Endodermal cell (in vitro differentiated cells): ENCODE measurements around the gene NTN3. TPM values are rescaled to one million over a fixed set of nuclear protein-coding genes. Genes with fewer than 3 reads are reported as not detected.

Experiments used
- DNase-seq: peaks from one replicate; pipeline ENCODE4 v3.0.0-alpha.2; 2017
- H3K27ac ChIP-seq: 2 replicates; pipeline ENCODE4 v1.5.1; 2013; ENCODE audit warnings: mild to moderate bottlenecking, low read depth, low read length, moderate library complexity
- H3K27me3 ChIP-seq: 2 replicates; pipeline ENCODE4 v1.6.1; 2013; ENCODE audit warnings: mild to moderate bottlenecking, low read length, moderate library complexity; ENCODE audit not compliant: insufficient read depth, control insufficient read depth, poor library complexity, severe bottlenecking
- H3K36me3 ChIP-seq: 2 replicates; pipeline ENCODE4 v1.7.0; 2013; ENCODE audit warnings: mild to moderate bottlenecking, low read length, moderate library complexity; ENCODE audit not compliant: control insufficient read depth, insufficient read depth
- H3K4me1 ChIP-seq: one replicate; pipeline ENCODE4 v1.7.0; 2013; ENCODE audit warnings: low read length; ENCODE audit not compliant: control insufficient read depth, insufficient read depth
- H3K4me3 ChIP-seq: 2 replicates; pipeline ENCODE4 v1.5.1; 2013; ENCODE audit warnings: mild to moderate bottlenecking, low read length, moderate library complexity
- H3K9ac ChIP-seq: 2 replicates; pipeline ENCODE4 v1.6.1; 2013; ENCODE audit warnings: mild to moderate bottlenecking, low read length, moderate library complexity; ENCODE audit not compliant: poor library complexity, severe bottlenecking; ENCODE audit errors: extremely low read depth
- H3K9me3 ChIP-seq: 2 replicates; pipeline ENCODE4 v1.6.1; 2013; ENCODE audit warnings: mild to moderate bottlenecking, low read length, moderate library complexity; ENCODE audit not compliant: control insufficient read depth
- H3K27ac Mint-ChIP-seq: 2 replicates; pipeline ENCODE4 v1.8.0; 2020; ENCODE audit warnings: mixed read lengths
- H3K27me3 Mint-ChIP-seq: 2 replicates; pipeline ENCODE4 v1.8.0; 2021; ENCODE audit warnings: mild to moderate bottlenecking, mixed read lengths; ENCODE audit not compliant: insufficient read depth
- H3K36me3 Mint-ChIP-seq: 2 replicates; pipeline ENCODE4 v1.8.0; 2020; ENCODE audit warnings: low read depth, mixed read lengths
- H3K4me1 Mint-ChIP-seq: 2 replicates; pipeline ENCODE4 v1.8.0; 2020; ENCODE audit warnings: mixed read lengths
- H3K4me3 Mint-ChIP-seq: 2 replicates; pipeline ENCODE4 v1.8.0; 2020; ENCODE audit warnings: mild to moderate bottlenecking, moderate library complexity, mixed read lengths
- H3K9me3 Mint-ChIP-seq: 2 replicates; pipeline ENCODE4 v1.8.0; 2020; ENCODE audit warnings: mild to moderate bottlenecking, mixed read lengths
- WGBS, 2 experiments: methylation state at CpG; one replicate each; pipeline versions ENCODE4 v1.1.5 to v1.1.7; 2013; ENCODE audit warnings: missing lambda C conversion rate in 2 of 2, mixed read lengths in 1 of 2; ENCODE audit not compliant: insufficient coverage in 1 of 2, insufficient read length in 1 of 2; 5-methylcytosine and 5-hydroxymethylcytosine counted together
- total RNA-seq, 2 donors: library from RNA; stranded (reverse); fragmentation: NEBNext Ultra II Directional in 1 of 2; extraction: Animal tissue kit (Norgen Biotek cat#: 25700) in 1 of 2; gene quantifications; 2 replicates in 1 of 2; 3 replicates in 1 of 2; pipeline ENCODE4 v1.2.1, GENCODE V29; 2021
- TF ChIP-seq, protein P1 (sequence below): fragments of 200-600 bp; sonication (generic); conservative IDR thresholded peaks from 2 replicates; pipeline ENCODE4 v1.5.0; 2021; ENCODE audit warnings: antibody characterized with exemption, mild to moderate bottlenecking

The NTN3 gene
- total RNA-seq, 2 donors from 2014 or later = 0.48 to 0.62 TPM

DNA sequence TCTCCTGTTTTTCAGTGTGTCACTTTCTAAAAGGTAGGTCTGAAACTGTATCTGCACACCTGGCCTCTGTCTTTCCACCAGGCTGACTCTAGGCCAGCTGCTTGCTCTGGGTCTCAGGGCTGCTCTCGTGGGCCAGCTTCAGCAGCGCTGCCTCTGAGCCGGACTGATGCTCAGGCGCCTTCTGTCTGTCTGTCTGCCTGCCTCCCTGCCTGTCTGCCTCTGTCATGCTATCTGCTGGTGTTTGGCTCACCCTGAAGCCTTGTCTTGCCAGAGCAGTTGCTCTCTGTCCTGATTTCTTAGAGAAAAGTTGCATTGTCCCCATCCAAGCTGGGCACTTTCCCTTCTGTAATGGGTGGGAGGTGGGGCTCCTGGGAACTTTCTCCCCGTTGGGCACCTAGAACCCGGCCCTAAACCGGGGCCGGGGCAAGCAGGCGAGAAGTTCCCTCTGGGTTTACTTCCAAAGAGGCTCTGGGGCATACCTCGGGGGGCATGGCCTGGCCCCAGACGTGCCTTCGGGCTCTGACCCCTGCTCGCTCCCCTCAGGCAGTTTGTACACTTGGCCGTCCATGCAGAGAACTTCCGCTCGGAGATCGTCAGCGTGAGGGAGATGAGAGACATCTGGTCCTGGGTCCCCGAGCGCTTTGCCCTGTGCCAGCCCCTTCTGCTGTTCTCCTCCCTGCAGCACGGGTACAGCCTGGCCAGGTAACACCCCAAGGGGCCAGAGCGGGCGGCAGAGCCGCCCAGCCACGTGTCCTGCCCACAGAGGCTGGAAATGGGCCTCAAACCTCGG, 26.8 kb downstream of the NTN3 start:
- Mint-ChIP-seq H3K9me3 (no peaks in the 10 kb centered on the region), H3K4me3 (no peak overlapping the region), H3K36me3 (peaks cover 7% of the 10 kb centered on the region), H3K27me3 (no peaks in the 10 kb centered on the region), H3K4me1 (no peaks in the 10 kb centered on the region), H3K27ac (no peak overlapping the region)
- no peak for DNase-seq
- Histone ChIP-seq H3K27ac (no peak overlapping the region), H3K36me3 (peaks cover 3% of the 10 kb centered on the region), H3K4me3 (no peak overlapping the region), H3K9ac (no peak overlapping the region), H3K27me3 (no peaks in the 10 kb centered on the region), H3K9me3 (no peaks in the 10 kb centered on the region), H3K4me1 (no peaks in the 10 kb centered on the region)
- WGBS, 2 experiments = 94% methylated on average over 20 to 26 of the region's 26 CpGs
- TF ChIP-seq, protein P1, sequence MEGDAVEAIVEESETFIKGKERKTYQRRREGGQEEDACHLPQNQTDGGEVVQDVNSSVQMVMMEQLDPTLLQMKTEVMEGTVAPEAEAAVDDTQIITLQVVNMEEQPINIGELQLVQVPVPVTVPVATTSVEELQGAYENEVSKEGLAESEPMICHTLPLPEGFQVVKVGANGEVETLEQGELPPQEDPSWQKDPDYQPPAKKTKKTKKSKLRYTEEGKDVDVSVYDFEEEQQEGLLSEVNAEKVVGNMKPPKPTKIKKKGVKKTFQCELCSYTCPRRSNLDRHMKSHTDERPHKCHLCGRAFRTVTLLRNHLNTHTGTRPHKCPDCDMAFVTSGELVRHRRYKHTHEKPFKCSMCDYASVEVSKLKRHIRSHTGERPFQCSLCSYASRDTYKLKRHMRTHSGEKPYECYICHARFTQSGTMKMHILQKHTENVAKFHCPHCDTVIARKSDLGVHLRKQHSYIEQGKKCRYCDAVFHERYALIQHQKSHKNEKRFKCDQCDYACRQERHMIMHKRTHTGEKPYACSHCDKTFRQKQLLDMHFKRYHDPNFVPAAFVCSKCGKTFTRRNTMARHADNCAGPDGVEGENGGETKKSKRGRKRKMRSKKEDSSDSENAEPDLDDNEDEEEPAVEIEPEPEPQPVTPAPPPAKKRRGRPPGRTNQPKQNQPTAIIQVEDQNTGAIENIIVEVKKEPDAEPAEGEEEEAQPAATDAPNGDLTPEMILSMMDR = no peak

DNA sequence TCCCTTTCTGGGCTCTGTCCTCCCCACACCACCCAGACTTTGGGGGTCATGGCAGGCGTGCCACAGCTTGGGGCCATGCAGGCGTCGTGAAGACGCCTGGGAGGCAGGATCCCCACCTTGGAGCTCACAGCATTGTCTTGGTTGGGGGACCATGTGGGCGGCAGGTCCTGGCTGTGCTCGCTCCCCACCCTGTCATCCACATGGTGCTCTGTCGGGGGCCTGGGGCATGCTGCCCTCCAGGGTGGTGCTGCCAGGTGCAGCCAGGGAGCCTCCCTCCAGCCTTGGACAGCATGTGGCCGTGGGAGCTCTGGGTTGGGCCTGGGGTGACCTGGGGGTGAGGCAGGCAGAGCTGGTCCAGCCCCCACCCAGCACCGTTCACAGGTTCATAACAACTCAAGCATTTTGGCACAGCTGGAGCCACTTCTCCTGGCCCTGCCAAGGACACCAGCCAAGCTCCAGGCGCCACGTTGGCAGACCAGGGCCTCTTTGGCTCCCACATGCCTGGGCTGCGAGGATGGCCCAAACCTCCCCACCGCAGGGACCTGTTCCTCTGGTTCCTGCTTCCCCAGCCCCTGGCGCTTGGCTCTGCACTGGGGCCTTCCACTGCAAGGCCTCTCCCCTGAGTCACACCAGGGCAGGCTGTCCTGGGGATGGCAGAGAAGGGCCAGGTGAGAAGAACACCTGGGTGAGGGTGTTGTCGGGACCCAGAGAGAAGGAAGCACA, 27.6 kb downstream of the NTN3 start:
- no peaks in the 10 kb centered on the region for H3K27me3 ChIP-seq
- peaks cover 3% of the 10 kb centered on the region for H3K36me3 ChIP-seq
- H3K27me3 Mint-ChIP-seq = no peaks in the 10 kb centered on the region
- no peaks in the 10 kb centered on the region for H3K4me1 Mint-ChIP-seq
- TF ChIP-seq, protein P1 = no peak
- no peak overlapping the region for H3K9ac ChIP-seq
- WGBS, 2 experiments = 94 to 100% methylated on average over 7 to 15 of the region's 15 CpGs
- DNase-seq = no peak
- H3K9me3 Mint-ChIP-seq = no peaks in the 10 kb centered on the region
- H3K36me3 Mint-ChIP-seq = peaks cover 7% of the 10 kb centered on the region
- no peak overlapping the region for H3K4me3 ChIP-seq
- H3K27ac Mint-ChIP-seq = no peak overlapping the region
- no peak overlapping the region for H3K4me3 Mint-ChIP-seq
- H3K27ac ChIP-seq = no peak overlapping the region
- no peaks in the 10 kb centered on the region for H3K4me1 ChIP-seq
- H3K9me3 ChIP-seq = no peaks in the 10 kb centered on the region

DNA sequence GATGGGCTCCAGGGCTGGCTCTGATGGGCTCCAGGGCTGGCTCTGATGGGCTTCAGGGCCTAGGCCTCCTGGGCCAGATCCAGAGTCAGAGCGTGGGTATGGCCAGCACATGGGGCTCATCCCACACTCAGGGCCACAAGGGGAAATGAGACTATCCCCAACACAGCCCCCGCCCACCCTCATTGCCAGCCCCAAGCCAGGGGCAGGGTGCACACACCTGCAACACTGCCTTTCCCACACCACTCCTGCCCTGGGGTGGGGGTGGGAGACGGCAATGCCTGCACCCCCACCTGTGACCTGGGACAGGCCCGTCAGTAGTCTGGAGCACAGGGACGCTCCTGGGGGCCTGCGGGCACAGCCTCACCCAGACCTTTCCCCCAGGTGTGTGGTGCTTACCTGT, 28.4 kb downstream of the NTN3 start:
- Histone ChIP-seq H3K27me3 (no peaks in the 10 kb centered on the region), H3K36me3 (peaks cover 3% of the 10 kb centered on the region), H3K9me3 (no peaks in the 10 kb centered on the region), H3K27ac (no peak overlapping the region), H3K4me1 (no peaks in the 10 kb centered on the region), H3K9ac (no peak overlapping the region), H3K4me3 (no peak overlapping the region)
- Mint-ChIP-seq H3K36me3 (peaks cover 7% of the 10 kb centered on the region), H3K27ac (no peak overlapping the region), H3K27me3 (no peaks in the 10 kb centered on the region), H3K4me3 (no peak overlapping the region), H3K9me3 (no peaks in the 10 kb centered on the region), H3K4me1 (no peaks in the 10 kb centered on the region)
- DNase-seq = no peak
- WGBS, 2 experiments = 90 to 97% methylated on average over 2 to 6 of the region's 6 CpGs
- TF ChIP-seq, protein P1 = no peak
